ENCODE data around the gene KCNMB3.

The KCNMB3 gene

GRCh38 chr3:179288845-179289244 is 37.9 kb upstream of the KCNMB3 start:
- no peak overlapping the region for H3K4me3 ChIP-seq (replicated peaks; ENCODE audit: low read depth, low read length)
- no peak for TF ChIP-seq CTCF (IDR thresholded peaks at IDR 0.05; ENCODE audit: low read length, missing control alignments)
- no peak for DNase-seq (ENCODE audit: low read depth)

DNA sequence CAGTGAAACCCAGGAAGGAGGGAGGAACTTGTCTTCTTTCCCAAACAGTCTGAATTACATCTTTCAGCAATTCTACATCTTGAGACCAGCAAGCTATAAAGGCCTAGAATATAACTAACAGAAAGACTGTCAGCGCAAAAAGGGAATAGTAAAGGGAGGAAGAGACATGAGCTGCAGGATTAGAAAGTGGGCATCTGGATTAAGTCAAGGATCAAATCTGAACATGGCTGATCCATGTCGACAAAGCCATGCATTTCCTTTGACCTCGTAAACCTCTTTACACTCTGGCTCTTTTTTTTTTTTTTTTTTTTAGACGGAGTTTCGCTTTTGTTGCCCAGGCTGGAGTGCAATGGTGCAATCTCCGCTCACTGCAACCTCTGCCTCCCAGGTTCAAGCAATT is 35.4 kb upstream of the KCNMB3 start:
- H3K4me3 ChIP-seq (replicated peaks; ENCODE audit: low read depth, low read length) = no peak overlapping the region
- DNase-seq (ENCODE audit: low read depth) = no peak
- no peak for TF ChIP-seq CTCF (IDR thresholded peaks at IDR 0.05; ENCODE audit: low read length, missing control alignments)

GRCh38 chr3:179281825-179282224 is 30.9 kb upstream of the KCNMB3 start:
- TF ChIP-seq CTCF (IDR thresholded peaks at IDR 0.05; ENCODE audit: low read length, missing control alignments) = no peak
- no peak for DNase-seq (ENCODE audit: low read depth)
- no peak overlapping the region for H3K4me3 ChIP-seq (replicated peaks; ENCODE audit: low read depth, low read length)

GRCh38 chr3:179279837-179280236 is 28.9 kb upstream of the KCNMB3 start:
- DNase-seq (ENCODE audit: low read depth) = no peak
- H3K4me3 ChIP-seq (replicated peaks; ENCODE audit: low read depth, low read length) = no peak overlapping the region
- no peak for TF ChIP-seq CTCF (IDR thresholded peaks at IDR 0.05; ENCODE audit: low read length, missing control alignments)

DNA sequence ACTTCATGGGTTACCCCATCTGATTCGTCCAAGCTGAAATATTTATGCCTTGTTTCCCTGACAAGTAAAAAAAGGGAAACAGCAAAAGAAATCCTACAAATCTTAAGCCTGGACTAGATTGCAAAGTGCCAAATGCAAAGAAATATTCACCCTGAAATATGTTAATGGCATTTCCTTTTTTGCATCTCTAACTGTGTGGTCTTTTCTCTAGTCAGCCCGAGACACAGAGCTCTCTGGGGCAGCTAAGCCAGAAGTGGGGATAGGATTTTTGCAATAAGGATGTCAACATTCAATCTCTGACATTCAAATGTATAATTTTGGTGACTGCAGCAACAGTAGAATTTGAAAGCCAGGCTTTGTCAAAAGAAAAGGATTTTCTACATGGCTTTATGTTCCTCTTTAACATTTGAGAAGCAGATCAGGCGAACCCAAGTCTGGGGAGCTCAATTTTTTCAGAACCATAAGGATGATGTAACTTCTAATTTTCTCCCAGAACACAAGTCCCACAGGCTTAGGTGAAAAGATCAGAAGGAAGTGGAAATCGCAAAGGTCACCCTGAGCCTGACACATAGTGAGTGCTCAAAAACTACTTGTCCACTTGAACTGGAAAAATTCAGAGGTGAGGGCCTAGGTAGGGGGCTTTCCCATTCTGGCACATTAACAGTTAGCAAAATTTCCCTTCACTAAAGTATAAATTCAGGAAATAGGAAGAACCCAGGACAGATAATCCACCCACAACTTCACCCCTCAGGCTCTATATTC is 28.2 kb upstream of the KCNMB3 start:
- no peak for TF ChIP-seq CTCF (IDR thresholded peaks at IDR 0.05; ENCODE audit: low read length, missing control alignments)
- DNase-seq (ENCODE audit: low read depth) = no peak
- H3K4me3 ChIP-seq (replicated peaks; ENCODE audit: low read depth, low read length) = no peak overlapping the region

- no peak overlapping the region for H3K4me3 ChIP-seq (replicated peaks; ENCODE audit: low read depth, low read length)
- TF ChIP-seq CTCF (IDR thresholded peaks at IDR 0.05; ENCODE audit: low read length, missing control alignments) = no peak
- DNase-seq (ENCODE audit: low read depth) = no peak
Measured at GRCh38 chr3:179278151-179278550, 27.2 kb upstream of the KCNMB3 start.

GRCh38 chr3:179276743-179277142 is 25.8 kb upstream of the KCNMB3 start:
- TF ChIP-seq CTCF (IDR thresholded peaks at IDR 0.05; ENCODE audit: low read length, missing control alignments) = no peak
- no peak overlapping the region for H3K4me3 ChIP-seq (replicated peaks; ENCODE audit: low read depth, low read length)
- no peak for DNase-seq (ENCODE audit: low read depth)
